Measurements from ENCODE around the gene DEPP1.

Gene DEPP1

GRCh38 chr10:44930904-44931620 is 47.5 kb downstream of the DEPP1 start:
- DNase-seq: no peak

GRCh38 chr10:44929356-44930255 is 49.0 kb downstream of the DEPP1 start:
- no peak for DNase-seq

DNA sequence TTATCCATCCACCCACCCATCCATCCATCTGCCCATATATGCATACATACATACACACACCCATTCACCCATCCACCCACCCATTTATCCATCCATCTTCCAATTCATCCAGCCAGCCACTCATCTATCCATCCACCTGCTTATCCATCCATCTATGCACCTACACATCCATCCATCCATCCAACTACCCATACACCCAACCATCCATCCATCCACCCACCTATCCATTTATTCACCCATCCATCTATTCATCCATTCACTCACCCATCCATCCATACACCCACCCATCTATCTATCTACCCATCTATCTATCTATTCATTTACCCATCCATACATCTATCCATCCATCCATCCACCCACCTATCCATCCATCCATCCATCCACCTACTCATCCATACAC is 50.1 kb downstream of the DEPP1 start:
- no peak for DNase-seq

- DNase-seq: no peak
These were observed 51.3 kb downstream of the DEPP1 start for GRCh38 chr10:44927352-44927751.

GRCh38 chr10:44926751-44927351 is 51.8 kb downstream of the DEPP1 start:
- no peak for DNase-seq

Data from CD4-positive, alpha-beta T cell treated with Interleukin-4 for 1 hour (primary cell).